ENCODE data around the gene NCK2.
"Not testable (repeated sequence)": the region's sequence is repeated elsewhere in the genome, so short reads cannot be mapped to it uniquely, and the experiment has no call there.

GRCh38 chr2:105756865-105757264, 12.2 kb downstream of the NCK2 start:
- TF ChIP-seq CTCF (IDR thresholded peaks at IDR 0.05; ENCODE audit: low read length); EZH2 (IDR thresholded peaks at IDR 0.05; ENCODE audit: borderline replicate concordance, low read length): not testable (repeated sequence)
